ENCODE data around the gene BTNL3. TPM values are rescaled to one million over a fixed set of nuclear protein-coding genes. Genes with fewer than 3 reads are reported as not detected.

BTNL3 gene
- total RNA-seq, 1 experiment from 2014 or later: not detected

GRCh38 chr5:180977852-180978251 lies 10.8 kb upstream of the BTNL3 start:
- ATAC-seq (no peak), DNase-seq (ENCODE audit: low spot score) (no peak)
- Mint-ChIP-seq H3K27me3 (ENCODE audit: low read depth) (peaks cover 7% of the 10 kb centered on the region), H3K9me3 (peaks cover 42% of the 10 kb centered on the region), H3K27ac (no peak overlapping the region), H3K36me3 (peaks cover 14% of the 10 kb centered on the region; the same call in 1 of the 2 replicates), H3K4me1 (peaks cover 14% of the 10 kb centered on the region), H3K4me3 (no peak overlapping the region)
- TF ChIP-seq NR2C2 (CRISPR knock-in tag; IDR thresholded peaks at IDR 0.05) (no peak), ZNF219 (CRISPR knock-in tag; IDR thresholded peaks at IDR 0.05; ENCODE audit: borderline replicate concordance) (no peak)
- CTCF ChIA-PET: no interaction called here
- POLR2A ChIA-PET: no interaction called here

GRCh38 chr5:180982008-180982741 lies 6.5 kb upstream of the BTNL3 start:
- ChIA-PET POLR2A (no interaction called here), CTCF (interaction anchor here (0.6 kb wide), 1 partner anchor 106 kb away, joined by 3 read pairs; no protein-coding TSS in a partner anchor)
- H3K27ac Mint-ChIP-seq: no peak overlapping the region
- ATAC-seq (peak; percentile 69), DNase-seq (ENCODE audit: low spot score) (peak; percentile 32)
- H3K4me1 Mint-ChIP-seq: peaks cover 14% of the 10 kb centered on the region
- TF ChIP-seq PREB (CRISPR knock-in tag; IDR thresholded peaks at IDR 0.05; ENCODE audit: borderline replicate concordance) (no peak), MXD4 (CRISPR knock-in tag; IDR thresholded peaks at IDR 0.05; ENCODE audit: borderline replicate concordance) (no peak)
- no peaks in the 10 kb centered on the region for H3K36me3 Mint-ChIP-seq
- H3K4me3 Mint-ChIP-seq: no peak overlapping the region
- peaks cover 11% of the 10 kb centered on the region for H3K9me3 Mint-ChIP-seq
- H3K27me3 Mint-ChIP-seq (ENCODE audit: low read depth): peaks cover 5% of the 10 kb centered on the region

GRCh38 chr5:180988016-180988415 lies 630 bp upstream of the BTNL3 start:
- Mint-ChIP-seq H3K27ac (no peak overlapping the region), H3K4me3 (no peak overlapping the region), H3K36me3 (no peaks in the 10 kb centered on the region), H3K27me3 (ENCODE audit: low read depth) (peaks cover 3% of the 10 kb centered on the region), H3K9me3 (peaks cover 10% of the 10 kb centered on the region), H3K4me1 (peaks cover 2% of the 10 kb centered on the region; the same call in 1 of the 2 replicates)
- DNase-seq (ENCODE audit: low spot score): no peak
- no peak for ATAC-seq
- CTCF ChIA-PET: no interaction called here
- POLR2A ChIA-PET: no interaction called here
- TF ChIP-seq ZNF396 (CRISPR knock-in tag; IDR thresholded peaks at IDR 0.05; ENCODE audit: borderline replicate concordance): no peak
- TF ChIP-seq FOXP1 (CRISPR knock-in tag; IDR thresholded peaks at IDR 0.05; ENCODE audit: borderline replicate concordance): no peak
- TF ChIP-seq SOX15 (CRISPR knock-in tag; IDR thresholded peaks at IDR 0.05): no peak
- TF ChIP-seq E2F5 (CRISPR knock-in tag; IDR thresholded peaks at IDR 0.05): no peak
- no peak for TF ChIP-seq FOXJ3 (CRISPR knock-in tag; IDR thresholded peaks at IDR 0.05; ENCODE audit: borderline replicate concordance)
- TF ChIP-seq IRF1 (CRISPR knock-in tag; IDR thresholded peaks at IDR 0.05): no peak
- no peak for TF ChIP-seq ATF6 (CRISPR knock-in tag; IDR thresholded peaks at IDR 0.05)
- TF ChIP-seq GABPB1 (CRISPR knock-in tag; IDR thresholded peaks at IDR 0.05): no peak
- TF ChIP-seq GTF2I (CRISPR knock-in tag; conservative IDR thresholded peaks at IDR 0.05): no peak
- no peak for TF ChIP-seq ZNF423 (CRISPR knock-in tag; IDR thresholded peaks at IDR 0.05)
- no peak for TF ChIP-seq CBFB (CRISPR knock-in tag; IDR thresholded peaks at IDR 0.05; ENCODE audit: low read depth)
- TF ChIP-seq ZNF219 (CRISPR knock-in tag; IDR thresholded peaks at IDR 0.05; ENCODE audit: borderline replicate concordance): no peak
- TF ChIP-seq PRDM15 (CRISPR knock-in tag; IDR thresholded peaks at IDR 0.05): no peak
- no peak for TF ChIP-seq ARID4B (CRISPR knock-in tag; IDR thresholded peaks at IDR 0.05; ENCODE audit: borderline replicate concordance)
- TF ChIP-seq ZBTB21 (CRISPR knock-in tag; IDR thresholded peaks at IDR 0.05; ENCODE audit: borderline replicate concordance): no peak

Data from WTC11 (cell line).